Occipital lobe (tissue), 2 donors: ENCODE measurements around the gene PCDHGA1. TPM values are rescaled to one million over a fixed set of nuclear protein-coding genes. Genes with fewer than 3 reads are reported as not detected.

Source experiments
- DNase-seq: peaks from one replicate; lab custom pipeline; 2025; lab: John Stamatoyannopoulos, UW
- total RNA-seq: library from RNA; depleted of rRNA; stranded (reverse); fragments of >200 nt; gene quantifications from one replicate; pipeline ENCODE4 v1.2.3, GENCODE V29; 2014

PCDHGA1 gene
- total RNA-seq, 1 donor from 2014 or later = 4.8 TPM

DNA sequence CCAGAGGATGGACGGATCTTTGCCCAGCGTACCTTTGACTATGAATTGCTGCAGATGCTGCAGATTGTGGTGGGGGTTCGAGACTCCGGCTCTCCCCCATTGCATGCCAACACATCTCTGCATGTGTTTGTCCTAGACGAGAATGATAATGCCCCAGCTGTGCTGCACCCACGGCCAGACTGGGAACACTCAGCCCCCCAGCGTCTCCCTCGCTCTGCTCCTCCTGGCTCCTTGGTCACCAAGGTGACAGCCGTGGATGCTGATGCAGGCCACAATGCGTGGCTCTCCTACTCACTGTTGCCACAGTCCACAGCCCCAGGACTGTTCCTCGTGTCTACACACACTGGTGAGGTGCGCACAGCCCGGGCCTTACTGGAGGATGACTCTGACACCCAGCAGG is 160.5 kb downstream of the PCDHGA1 start:
- no peak for DNase-seq

DNA sequence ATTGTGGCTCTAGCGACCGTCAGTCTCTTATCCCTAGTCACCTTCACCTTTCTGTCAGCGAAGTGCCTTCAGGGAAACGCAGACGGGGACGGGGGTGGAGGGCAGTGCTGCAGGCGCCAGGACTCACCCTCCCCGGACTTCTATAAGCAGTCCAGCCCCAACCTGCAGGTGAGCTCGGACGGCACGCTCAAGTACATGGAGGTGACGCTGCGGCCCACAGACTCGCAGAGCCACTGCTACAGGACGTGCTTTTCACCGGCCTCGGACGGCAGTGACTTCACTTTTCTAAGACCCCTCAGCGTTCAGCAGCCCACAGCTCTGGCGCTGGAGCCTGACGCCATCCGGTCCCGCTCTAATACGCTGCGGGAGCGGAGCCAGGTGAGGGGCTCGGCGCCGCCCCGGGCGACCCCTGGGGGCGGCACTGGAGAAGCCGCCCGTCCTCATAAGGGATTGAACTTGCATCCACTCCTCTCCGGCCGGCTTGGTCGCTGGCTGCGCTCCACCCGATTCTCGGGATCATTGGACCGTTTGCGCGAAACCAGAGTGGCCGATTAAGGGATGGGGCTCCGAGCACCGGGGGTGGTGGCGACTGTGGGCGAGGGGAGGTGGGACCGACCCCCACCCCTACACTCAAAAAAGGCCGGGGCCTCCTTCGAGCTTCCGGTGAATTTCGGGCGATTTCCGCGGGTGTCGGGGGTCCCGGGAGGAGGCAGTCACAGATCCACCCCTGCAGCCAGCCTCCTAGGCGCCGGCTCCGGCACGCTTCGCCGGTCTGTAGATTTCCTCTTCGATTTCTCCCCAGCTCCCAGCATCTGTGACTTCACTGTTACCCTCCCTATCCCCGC is 161.2 kb downstream of the PCDHGA1 start:
- no peak for DNase-seq

DNA sequence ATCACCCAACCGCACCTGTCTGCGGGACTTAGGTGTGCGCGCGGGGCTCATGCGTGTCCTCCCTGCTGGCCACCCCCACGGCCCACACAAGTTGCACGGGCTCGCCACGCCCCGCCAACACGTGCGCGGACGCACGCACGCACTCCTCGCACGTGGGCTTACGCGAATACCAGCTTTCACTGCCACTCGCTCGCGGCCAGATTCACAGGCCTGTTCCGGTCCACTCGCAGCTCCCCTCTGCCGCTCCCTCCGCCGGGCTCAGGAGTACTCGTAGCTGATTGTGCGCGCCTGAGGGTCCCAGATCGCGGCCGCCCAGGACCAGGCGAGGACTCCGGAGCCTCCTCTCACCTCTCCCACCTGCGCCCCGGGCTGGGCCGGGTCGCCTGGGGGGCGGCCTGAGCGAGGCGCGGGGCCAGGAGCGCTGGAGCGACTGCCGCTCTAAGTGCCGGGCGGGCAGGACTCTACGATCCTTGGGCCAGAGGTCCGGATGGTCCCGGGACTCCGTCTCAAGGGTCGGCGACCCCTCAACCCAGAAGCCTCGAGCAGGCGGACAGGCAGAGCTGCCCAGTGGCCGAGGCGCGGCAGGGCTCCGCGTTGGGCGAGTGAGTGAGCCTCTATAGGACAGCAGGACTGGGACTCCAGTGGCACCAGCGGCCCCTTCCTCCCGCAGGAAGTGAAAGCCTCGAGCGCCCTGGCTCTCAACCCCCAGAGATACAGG is 162.0 kb downstream of the PCDHGA1 start:
- no peak for DNase-seq

DNA sequence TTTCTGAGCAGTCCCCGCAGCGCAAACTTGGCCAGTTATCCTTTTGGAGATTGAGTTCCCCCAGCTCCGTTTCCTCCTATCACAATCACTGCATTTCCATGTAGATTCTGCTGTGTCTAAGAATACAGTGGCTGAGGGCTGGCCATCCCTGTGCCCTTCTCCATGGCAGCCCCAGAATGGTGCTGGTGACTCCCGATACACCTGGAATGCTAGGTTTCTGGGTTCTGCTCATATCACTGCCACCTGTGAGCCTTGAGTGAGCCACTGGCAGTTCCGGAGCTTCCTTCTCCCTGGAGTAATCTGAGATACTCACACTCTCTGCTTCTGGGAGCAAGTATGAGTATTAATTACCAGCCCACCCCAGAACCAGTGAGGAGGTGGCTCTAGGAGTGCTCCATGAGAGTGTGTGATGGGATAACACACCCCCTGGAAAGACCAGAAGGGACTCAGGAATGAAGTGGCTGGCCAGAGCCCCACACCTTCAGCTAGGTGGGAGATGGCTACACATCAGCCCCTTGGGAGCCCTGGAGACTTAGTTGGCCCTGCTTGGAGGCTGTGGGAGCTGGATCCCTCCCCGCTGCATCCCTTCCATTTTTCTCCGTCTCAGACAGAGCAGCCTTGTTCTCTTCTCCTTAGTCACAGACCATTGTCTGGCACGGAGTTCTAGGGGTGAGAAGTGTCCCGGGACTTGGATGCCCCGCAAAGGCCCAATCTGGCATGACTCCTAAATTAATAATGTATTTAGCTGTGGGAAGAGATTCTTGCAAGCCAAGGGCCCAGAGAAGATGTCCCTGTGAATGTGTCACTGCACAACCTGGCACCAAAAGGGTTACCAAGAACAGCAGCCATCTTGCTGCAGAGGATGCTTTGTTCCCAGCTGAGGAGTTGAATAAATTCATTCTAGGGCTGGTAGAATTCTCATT is 163.4 kb downstream of the PCDHGA1 start:
- no peak for DNase-seq

DNA sequence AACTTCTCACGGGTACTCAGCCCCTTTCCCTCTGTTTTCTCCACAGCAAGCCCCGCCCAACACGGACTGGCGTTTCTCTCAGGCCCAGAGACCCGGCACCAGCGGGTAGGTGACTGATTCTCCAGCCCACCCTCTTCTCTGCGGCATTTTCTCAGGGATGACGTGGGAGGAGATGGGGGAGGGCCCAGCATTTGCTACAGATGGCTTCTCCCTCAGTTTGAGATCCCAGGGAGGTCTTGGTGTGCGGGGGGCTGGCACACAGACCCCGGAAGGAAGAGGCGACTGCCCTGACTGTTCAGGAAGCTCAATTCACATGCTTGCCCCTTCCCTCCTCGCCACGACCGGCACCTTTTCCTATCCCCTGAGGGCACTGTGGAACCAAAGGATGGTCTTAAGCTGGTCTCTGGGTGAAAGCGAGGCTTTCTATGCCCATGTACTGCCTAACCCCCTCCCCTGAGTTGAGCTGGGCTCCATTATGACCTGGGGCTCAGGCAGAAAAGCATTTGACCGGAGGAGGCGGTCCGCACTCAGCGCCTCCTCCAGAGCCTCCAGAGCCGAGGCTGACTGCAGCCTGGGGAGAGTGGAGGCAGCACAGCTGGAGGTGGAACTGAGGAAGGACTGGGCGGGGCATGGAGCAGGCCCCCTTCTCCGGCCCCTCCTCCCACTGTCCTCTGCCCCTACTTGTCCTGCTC is 164.6 kb downstream of the PCDHGA1 start:
- peak; percentile 45 for DNase-seq

DNA sequence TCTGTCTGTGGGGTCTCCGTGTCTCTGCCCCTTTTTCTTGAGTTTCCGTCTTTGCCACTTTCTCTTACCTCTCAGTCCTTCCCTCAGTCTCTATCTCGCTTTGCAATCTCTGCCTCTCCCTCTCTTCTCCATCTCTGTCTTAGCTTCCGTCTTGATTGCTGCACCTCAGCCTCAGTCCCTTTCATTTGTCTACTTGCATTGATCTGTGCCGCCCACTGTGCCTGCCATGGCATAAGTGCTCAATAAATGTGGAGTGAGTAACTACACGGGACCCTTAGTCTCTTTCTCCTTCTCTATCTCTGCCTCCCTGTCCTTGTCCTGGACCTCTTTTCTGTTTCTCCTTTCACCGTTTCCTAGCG is 165.1 kb downstream of the PCDHGA1 start:
- DNase-seq = no peak

DNA sequence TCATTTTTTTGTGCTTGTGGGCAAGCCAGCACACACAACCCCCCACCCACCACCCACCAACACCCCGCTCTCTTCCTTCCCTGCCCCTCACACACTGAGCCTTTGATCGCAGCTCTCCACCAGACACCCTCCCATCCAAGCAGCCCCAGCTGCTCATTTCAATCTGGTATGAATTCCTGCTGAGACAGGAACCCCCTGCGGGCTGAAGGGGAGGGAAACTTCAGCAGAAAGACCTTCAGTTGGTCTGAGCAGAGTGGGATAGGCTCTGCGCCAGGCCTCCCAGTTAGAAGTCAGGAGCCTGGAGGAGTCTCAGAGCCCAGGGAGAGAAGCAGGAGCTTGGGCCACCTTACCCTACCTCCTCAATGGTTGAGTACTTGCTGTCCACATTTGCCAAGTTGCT is 165.7 kb downstream of the PCDHGA1 start:
- no peak for DNase-seq

DNA sequence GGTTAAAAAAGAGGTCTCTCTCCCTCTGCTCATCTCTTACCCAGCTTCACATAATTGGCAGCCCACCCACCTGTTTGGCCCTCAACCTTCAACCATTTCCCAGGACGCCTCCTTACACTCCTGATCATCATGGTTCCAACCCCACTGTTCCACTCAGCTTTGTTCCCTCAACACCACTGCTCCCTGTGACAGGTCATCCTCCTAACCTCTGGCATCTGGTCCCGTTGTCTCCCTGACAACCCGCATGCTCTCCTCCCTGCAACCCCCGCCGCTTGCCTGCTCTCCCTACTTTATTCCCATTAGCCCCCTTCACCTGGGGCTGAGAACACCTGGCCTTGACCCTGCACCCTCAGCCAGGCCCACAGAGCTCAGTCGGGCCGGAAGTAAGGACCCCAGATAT is 171.4 kb downstream of the PCDHGA1 start:
- DNase-seq = no peak

DNA sequence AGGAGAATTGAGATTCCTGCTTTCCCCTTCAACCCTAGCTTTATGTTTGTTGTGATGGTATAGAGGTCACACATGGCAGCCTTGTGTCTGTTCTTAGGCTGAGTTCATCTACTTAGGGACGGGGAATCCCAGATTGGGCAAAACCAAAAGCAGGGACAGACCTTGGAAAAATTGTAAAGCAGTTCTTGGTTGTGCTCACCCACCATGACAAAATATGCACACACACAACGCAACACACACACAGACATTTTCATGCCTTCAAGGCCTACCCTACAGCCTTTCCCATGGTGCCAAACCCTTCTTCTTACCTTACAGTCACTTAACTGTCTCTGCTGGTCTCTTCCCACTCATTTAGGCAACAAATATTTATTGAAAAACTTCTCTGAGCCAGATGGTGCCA is 173.4 kb downstream of the PCDHGA1 start:
- no peak for DNase-seq

DNA sequence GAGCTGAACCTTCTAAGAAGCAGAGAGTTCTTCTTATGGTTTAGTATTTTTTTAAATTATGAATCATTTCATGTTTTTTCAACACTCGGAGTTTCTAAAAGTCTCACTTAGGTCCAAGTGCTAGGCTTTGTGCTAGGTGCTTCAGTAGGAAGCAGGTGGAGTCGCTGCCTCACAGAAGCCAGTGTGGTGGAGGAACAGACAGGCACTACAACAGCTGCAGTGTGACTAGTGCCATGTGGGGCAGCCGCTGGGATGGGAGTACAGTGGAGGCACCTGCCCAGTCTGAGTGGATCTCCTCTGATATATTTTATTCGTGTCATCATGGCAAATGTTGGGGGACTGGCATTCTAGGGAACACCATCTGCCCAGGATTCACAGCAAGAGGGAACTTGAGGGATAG is 173.9 kb downstream of the PCDHGA1 start:
- no peak for DNase-seq

DNA sequence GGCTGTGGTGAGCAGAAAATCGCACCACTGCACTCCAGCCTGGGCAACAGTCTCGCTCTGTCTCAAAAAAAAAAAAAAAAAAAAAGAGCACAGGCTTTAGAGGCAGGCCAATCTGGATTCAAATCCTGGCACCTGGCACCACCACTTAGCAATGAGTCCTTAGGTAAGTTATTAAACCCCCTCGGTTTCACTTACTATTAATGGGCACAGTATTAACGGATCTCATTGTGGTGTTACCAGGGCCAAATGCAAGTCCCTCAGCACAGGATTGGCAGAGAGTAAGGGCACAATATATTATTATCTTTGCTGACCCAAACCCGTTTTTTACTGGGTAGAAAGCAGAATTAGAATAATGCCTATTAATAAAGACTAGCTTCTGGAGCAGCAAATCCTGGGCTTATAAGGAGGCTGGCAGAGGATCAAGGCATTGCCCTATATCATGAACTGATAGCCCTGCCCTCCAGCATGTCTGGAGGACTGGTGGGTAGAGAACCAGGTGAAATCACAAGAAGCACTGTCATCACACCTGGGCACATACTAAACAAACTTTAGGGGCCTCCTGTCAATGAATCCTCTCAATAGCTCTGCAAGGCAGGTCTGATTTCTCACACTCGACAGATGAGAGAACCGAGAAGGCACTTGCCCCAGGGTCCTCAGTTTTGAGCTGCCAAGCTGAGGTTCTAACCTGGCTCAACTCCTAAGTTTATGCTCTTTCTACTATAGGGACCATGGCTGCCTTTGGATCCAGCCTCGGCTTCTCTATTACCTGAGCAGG is 176.3 kb downstream of the PCDHGA1 start:
- DNase-seq = no peak

DNA sequence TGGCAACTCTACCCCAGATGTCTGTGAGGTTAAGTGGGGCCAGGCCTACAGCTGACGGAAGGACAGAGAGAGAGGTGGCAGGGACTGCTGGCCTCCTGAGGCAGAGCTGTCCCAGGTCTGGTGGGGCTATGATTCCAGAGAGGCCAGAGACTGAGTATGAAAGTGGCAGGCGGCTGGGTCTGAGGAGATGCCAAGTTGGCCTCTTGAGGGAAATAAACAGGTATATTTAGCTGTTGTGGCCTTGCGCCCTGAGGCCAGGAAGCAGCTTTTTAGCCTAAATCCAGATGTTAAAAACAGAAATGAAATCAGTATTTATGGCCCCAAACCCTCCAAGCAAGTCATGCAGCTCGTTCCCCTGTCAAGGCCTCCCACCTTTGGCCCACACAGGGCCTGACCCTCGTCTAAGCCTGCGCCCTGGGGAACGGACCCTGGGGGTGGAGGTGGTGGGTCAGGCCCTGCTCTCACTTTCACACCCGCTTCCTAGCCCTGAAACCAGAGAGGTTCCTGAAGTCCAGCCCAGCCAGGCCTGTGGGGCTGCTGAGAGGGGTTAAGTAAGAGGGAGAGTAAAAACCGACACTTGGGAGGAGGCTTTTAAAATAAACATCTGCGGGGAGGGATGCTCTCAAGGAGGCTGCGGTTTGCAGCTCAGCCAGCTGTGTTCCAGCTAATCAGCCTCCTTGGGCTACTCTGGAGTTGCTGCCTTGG is 177.2 kb downstream of the PCDHGA1 start:
- no peak for DNase-seq

DNA sequence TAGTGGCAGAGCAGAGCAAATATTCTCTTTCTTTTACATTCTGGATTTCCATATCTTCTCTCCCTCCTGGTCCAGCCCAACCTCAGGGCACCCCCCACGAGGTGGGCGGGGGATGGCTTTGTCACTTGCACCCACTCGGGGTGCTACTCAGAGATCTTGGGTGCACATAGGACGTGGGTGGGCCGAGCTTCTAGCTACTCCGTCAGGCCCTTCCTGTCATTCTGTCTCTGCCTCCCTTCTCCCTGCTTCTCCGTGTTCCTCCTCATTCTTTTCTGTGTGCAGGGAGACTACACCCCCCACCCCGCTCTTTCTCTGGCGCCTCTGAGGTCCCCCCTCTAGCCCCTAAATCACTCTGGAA is 178.1 kb downstream of the PCDHGA1 start:
- no peak for DNase-seq

DNA sequence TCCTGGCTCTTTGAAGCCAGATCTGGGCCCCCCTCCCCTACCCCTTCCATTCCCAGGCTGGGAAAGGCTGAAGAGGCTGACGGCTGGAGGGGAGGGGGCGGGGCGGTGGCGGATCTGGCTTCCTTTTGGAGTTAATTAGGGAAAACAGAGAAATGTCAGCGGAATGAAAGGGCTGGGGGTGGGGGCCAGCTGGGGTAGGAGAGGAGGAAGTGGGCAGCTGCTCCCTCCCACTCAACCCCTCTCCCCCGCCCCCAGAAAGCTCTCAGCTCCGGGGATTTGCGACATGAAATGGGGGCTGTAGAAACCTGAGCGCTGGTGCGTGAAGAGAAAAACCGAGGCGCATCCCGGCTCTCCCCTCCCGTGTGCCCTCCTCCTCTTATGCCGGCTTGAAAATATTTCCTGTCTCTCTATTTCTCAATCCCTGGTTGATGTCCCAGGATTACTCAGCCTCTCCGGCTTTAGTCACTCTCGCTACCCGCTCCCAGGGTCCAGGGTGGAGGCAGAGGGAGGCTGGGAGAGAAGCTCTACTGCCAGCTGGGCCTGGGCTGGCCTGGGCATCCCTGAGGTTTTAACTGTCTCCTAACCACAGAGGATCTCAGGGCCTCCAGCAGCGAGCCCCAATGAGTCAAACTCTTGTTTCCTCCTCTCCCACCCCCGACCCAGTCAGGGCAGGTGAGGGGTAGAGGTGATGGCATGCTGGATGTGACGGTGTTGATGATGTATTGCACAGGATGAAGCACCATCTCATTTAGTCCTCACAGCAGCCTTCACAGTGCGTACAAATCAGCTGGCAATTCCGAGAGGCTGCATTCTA is 178.7 kb downstream of the PCDHGA1 start:
- peak; percentile 65 for DNase-seq

DNA sequence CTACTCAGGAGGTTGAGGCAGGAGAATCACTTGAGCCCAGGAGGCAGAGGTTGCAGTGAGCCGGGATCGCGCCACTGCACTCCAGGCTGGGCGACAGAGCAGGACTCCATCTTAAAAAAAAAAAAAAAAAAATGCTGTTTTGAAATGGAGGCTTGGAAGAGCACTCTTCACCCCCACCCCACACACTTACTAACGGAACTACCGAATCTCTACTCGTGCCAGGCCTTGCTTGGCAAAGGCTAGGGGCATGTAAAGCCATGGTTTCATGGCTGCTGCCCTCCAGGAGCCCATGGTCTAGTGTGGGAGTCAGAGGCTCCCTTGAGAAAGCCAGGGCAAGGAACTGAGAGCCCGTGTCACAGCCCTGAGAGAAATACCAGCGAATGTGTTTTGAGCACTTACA is 179.8 kb downstream of the PCDHGA1 start:
- no peak for DNase-seq

DNA sequence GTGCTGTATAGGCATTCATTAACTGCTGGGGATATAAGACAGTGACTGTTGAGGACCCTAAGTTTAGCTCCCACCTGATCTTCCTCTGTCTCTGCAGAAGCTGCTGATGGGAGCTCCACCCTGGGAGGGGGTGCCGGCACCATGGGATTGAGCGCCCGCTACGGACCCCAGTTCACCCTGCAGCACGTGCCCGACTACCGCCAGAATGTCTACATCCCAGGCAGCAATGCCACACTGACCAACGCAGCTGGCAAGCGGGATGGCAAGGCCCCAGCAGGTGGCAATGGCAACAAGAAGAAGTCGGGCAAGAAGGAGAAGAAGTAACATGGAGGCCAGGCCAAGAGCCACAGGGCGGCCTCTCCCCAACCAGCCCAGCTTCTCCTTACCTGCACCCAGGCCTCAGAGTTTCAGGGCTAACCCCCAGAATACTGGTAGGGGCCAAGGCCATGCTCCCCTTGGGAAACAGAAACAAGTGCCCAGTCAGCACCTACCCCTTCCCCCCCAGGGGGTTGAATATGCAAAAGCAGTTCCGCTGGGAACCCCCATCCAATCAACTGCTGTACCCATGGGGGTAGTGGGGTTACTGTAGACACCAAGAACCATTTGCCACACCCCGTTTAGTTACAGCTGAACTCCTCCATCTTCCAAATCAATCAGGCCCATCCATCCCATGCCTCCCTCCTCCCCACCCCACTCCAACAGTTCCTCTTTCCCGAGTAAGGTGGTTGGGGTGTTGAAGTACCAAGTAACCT is 180.7 kb downstream of the PCDHGA1 start:
- DNase-seq = no peak

DNA sequence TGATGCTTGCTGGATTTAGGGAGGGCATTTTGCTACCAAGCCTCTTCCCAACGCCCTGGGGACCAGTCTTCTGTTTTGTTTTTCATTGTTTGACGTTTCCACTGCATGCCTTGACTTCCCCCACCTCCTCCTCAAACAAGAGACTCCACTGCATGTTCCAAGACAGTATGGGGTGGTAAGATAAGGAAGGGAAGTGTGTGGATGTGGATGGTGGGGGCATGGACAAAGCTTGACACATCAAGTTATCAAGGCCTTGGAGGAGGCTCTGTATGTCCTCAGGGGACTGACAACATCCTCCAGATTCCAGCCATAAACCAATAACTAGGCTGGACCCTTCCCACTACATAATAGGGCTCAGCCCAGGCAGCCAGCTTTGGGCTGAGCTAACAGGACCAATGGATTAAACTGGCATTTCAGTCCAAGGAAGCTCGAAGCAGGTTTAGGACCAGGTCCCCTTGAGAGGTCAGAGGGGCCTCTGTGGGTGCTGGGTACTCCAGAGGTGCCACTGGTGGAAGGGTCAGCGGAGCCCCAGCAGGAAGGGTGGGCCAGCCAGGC is 181.5 kb downstream of the PCDHGA1 start:
- no peak for DNase-seq

DNA sequence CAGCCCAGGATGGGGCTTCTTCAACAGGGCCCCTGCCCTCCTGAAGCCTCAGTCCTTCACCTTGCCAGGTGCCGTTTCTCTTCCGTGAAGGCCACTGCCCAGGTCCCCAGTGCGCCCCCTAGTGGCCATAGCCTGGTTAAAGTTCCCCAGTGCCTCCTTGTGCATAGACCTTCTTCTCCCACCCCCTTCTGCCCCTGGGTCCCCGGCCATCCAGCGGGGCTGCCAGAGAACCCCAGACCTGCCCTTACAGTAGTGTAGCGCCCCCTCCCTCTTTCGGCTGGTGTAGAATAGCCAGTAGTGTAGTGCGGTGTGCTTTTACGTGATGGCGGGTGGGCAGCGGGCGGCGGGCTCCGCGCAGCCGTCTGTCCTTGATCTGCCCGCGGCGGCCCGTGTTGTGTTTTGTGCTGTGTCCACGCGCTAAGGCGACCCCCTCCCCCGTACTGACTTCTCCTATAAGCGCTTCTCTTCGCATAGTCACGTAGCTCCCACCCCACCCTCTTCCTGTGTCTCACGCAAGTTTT is 182.1 kb downstream of the PCDHGA1 start:
- DNase-seq = no peak
